SW480 (cell line): Measurements from ENCODE around the gene AMZ1.
A peak's percentile ranks its signal among the peaks of the same experiment; 100 is the strongest.

Experiments used
- DNase-seq: peaks from one replicate; pipeline ENCODE4 v3.0.0-alpha.2; 2016; ENCODE audit warnings: low spot score

The AMZ1 gene

DNA sequence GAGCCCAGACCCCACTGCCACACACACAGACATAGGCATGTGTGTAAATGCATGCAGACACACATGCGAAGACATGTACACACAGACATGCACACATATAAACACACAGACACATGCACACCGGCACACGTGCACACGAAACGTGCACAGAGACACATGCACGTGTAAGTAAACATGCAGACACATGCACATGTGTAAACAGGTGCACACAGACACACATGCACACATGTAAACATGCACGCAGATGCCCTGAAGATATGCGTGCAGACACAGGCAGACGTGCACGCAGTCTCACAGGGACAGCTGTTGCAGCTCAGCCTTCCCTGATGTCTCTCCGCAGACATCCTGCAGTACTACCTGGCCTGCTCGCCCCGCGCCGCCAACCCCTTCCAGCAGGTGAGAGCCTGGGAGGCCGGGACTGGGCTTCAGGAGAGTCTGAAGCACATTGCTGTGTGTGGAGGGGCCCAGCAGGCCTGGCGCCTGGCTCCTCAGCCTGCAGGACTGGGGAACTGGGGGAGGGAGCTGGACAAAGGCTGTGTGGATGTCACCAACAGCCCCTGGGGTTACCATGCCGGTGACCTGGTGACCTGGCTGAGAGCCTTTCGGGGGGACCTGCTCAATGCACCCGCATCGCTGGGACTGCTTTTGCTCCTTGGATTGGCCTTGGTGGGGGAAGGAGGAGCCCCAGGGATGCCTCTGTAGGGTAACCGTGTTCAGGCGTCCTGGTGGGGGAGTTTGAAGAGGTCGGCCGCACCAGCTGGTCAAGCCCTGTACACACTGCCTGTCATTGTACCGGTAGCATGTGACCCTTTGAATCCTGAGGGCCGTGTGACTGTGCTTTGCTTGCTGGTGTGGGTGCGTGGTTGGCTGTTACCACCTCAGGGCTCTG is 35.9 kb upstream of the AMZ1 start:
- DNase-seq = peak; percentile 54

DNA sequence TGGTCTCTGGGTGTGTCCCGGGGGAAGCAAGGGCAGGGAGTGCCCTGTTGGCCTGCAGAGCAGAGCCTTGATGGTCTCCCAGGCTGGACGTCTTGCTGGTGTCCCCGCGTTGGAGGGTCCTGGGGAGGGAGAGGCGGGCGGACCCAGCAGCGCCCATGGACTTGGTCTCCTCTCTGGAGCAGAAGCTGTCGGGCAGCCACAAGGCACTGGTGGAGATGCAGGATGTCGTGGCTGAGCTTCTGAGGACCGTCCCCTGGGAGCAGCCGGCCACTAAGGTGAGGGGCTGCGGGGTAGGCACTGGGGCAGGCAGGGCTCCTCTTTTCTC is 35.3 kb upstream of the AMZ1 start:
- DNase-seq = no peak

- DNase-seq = no peak
Measured at GRCh38 chr7:2654059-2654458, 33.9 kb upstream of the AMZ1 start.

DNA sequence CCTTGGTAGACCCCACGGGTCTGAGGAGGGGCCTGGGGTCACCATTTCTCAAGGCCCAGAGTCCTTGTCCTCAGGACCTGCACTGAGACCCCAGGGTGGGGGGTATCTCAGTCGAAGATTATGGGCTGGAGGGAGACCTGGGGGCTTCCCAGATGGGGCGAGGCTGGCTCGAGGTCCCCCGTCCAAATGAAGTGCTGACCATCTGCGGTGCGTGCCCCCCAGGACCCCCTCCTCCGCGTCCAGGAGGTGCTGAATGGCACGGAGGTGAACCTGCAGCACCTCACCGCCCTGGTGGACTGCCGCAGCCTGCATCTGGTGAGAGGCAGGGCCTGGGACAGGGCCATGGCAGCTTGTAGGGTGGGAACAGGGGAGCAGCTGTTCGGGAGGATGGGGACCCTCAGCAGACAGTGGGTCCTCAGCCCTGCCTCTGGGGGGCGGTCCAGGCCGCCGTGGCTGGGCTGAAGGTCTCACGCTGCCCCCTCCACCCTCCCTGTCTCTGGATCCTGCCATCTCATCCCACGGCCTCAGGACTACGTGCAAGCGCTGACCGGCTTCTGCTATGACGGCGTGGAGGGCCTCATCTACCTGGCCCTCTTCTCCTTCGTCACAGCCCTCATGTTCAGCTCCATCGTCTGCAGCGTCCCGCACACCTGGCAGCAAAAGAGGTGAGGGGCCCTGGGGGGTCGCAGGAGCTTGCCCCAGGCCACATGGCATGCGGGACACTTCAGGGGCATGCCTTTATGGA is 32.0 kb upstream of the AMZ1 start:
- DNase-seq = no peak

GRCh38 chr7:2657208-2657607 is 30.8 kb upstream of the AMZ1 start:
- DNase-seq = no peak

DNA sequence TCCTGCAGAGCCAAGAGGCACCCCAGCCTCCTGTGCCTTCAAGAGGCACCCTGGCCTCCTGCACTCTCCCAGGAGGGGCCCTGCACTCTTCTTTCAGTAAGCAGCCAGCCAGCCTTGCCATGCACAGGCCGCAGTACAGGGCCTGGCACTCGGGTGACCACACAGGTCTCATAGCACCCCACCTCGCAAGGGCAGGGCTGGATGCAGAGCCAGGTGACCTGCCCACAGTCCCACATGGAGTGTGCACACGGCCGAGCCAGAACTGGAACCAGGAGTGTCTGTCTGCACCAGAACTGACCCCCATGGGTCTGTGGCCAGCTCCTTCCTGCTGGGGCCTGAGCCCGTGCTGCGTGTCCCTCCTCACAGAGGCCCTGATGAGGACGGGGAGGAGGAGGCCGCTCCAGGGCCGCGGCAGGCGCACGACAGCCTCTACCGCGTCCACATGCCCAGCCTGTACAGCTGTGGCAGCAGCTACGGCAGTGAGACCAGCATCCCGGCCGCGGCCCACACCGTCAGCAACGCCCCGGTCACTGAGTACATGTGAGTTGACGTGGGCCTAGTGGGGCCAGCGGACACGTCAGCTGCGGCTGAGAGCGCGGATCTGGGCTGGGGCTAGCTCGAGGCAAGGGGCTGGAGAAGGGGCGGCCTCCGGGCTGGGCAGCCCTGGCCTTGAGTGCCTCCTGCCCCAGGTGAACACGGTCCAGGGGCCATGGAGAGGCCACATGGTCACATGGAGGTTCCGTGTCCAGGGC is 29.9 kb upstream of the AMZ1 start:
- no peak for DNase-seq

GRCh38 chr7:2658941-2659340 is 29.1 kb upstream of the AMZ1 start:
- DNase-seq = no peak

DNA sequence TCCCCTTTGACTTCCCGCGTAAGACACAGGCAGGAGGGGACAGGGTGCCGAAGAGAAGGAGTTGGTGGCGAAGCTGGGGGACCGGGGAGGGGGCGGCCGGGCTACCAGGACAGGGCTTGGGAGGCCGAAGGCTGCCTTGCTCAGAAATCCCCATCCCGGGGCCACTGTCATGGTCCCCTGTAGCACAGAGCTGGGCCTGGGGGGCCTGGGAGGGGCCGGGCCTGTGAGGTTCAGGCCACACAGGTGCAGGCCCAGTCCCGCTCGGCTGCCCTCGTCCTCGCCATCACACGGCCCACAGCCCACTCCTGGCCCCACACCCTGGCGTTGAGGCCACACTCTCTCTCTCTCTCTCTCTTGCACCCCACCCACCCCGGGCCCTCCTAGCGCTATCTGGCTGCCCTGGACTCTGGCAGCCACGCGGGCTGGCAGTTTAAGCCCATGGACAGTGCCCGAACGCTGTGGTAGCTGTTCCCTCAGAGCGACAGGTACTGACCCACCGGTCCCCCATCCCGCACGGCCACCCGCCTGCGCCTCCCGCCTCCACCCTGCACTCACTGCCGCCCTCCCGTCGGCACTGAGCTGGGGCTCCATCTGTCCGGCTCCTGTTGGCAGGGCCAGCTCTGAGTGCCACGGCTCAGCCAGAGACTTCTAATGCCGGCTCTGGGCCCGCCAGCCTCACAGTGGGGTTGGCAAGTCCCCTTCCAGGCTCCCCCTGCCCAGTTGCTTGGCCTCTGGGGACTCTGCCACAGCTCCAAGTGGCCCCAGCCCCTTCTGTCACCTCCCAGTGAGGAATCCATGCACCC is 28.2 kb upstream of the AMZ1 start:
- DNase-seq = no peak

DNA sequence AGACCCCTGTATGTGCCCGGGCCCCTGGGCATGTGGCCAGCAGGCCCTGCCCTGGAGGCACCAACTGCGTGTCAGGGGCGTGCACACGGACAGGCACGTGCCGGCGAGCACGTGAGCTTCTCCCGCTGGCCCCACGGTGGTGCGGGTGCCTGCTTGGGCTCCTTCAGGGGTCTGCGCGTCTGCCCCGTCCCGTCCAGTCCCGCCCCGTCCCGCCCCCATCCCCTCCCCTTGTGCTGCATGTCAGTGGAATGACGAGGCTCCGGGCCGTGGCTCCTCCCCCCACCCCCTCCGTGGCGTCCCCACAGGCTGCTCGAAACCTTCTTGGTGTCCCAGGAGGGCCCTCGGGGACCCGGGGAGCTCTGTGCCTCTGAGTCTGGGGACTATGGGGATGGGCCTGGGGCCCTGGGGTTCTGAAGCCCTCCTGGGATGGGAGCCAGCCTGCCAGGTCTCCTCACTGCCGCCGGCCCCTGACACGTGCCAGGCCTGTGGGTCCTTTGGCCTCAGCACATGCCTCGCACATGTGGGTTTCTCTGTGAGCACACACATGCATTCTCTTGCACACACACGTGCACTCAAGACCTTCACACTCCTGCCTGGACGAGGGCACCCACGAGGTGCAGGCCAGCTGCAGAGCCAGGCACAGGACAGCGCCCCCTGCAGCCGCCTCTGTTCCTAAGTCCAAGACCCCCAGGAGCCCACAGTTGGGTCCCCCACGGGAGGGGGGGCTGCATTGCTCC is 27.5 kb upstream of the AMZ1 start:
- no peak for DNase-seq

DNA sequence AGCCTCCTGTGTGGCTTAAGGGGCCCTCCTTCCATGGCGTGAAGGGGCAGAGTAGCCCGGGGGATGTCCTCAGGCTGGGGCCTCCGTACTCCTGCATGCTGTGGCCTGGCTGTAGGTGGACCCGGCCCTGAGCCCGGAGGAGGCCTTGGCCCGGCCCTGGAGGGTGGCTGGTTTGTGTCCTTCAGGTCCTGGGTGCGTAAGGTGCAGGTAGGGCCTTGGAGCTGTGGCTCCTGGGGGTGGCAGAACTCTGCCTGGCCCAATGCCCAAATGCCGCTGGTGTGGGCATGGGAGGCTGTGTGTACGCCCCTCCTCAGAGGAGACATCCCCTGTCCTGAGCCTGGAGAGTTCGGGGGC is 26.9 kb upstream of the AMZ1 start:
- no peak for DNase-seq

GRCh38 chr7:2661602-2662272 is 26.3 kb upstream of the AMZ1 start:
- DNase-seq = peak; percentile 96

- no peak for DNase-seq
Measured at GRCh38 chr7:2662273-2663120, 25.5 kb upstream of the AMZ1 start.

- DNase-seq = no peak
Measured at GRCh38 chr7:2663121-2663886, 24.7 kb upstream of the AMZ1 start.

DNA sequence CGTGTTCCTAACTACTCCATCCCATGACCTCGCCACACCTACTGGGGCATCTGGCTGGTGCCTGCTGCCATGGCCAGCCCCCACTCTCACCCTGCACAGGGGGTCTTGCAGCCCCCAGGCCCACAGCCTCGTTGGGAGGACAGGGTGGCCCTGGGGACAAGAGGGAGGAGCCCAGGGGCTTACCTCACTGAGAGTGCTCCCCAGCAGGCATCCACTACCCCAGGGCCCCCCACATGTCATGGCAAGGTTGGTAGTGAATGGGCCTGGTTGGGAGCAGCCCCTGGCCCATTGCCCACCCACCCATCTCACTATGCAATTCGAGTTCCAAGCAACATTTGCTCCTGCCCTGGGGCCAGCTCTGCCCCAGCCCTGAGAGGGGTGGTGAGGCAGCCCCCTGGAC is 24.0 kb upstream of the AMZ1 start:
- no peak for DNase-seq

- DNase-seq = no peak
Measured at GRCh38 chr7:2665359-2665791, 22.6 kb upstream of the AMZ1 start.

DNA sequence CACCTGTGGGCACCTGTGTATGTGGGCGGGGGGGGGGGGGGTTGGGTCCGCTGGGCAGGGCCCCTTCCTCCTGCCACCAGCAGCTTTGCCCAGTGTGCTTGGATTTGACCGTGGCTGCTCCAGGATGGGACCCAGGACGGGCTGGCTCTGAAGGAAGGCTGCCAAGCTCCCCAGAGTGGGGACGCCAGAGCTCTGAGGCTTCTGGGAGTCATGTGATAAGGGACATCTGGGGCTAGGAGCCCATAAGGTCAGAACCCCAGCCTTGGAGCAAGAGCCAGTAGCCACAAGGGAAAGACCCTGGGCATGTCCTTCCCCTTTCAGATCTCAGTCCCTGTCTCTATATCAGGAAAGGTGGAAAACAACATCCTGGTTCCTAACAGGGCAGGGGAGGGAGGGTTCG is 21.8 kb upstream of the AMZ1 start:
- no peak for DNase-seq

GRCh38 chr7:2666588-2667250 is 21.3 kb upstream of the AMZ1 start:
- peak; percentile 37 for DNase-seq

GRCh38 chr7:2667843-2668242 is 20.2 kb upstream of the AMZ1 start:
- DNase-seq = no peak

GRCh38 chr7:2668401-2668800 is 19.6 kb upstream of the AMZ1 start:
- no peak for DNase-seq
